ENCODE results near the gene PAFAH2.

DNA sequence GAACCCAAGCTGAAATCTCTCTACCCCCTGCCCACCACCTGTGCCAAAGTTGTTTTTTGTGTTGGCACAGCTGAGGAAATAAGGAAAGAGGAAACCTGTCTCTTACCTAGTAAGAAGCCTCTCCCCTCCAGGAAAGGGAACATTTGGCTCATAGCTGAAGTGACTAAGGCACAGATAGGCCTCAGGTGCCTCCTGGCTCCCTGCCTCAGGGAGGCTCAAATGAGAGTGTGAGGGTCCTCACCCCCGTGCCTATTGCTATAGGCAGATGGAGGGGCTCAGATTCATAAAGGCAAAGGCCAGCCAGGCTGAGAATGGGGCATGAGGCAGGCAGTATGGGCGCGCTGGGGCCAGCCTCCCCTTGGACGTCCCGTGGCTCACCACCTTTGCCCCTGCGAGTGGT, 40.6 kb upstream of the PAFAH2 start:
- TF ChIP-seq, protein P1, sequence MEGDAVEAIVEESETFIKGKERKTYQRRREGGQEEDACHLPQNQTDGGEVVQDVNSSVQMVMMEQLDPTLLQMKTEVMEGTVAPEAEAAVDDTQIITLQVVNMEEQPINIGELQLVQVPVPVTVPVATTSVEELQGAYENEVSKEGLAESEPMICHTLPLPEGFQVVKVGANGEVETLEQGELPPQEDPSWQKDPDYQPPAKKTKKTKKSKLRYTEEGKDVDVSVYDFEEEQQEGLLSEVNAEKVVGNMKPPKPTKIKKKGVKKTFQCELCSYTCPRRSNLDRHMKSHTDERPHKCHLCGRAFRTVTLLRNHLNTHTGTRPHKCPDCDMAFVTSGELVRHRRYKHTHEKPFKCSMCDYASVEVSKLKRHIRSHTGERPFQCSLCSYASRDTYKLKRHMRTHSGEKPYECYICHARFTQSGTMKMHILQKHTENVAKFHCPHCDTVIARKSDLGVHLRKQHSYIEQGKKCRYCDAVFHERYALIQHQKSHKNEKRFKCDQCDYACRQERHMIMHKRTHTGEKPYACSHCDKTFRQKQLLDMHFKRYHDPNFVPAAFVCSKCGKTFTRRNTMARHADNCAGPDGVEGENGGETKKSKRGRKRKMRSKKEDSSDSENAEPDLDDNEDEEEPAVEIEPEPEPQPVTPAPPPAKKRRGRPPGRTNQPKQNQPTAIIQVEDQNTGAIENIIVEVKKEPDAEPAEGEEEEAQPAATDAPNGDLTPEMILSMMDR (IDR thresholded peaks at IDR 0.05), result no peak
- TF ChIP-seq SIN3A (IDR thresholded peaks at IDR 0.05; ENCODE audit: borderline replicate concordance, insufficient read depth, low read depth, low read length) (no peak), POLR2AphosphoS5 (IDR thresholded peaks at IDR 0.05; ENCODE audit: low read depth, low read length) (no peak)
- TF ChIP-seq, protein P2, sequence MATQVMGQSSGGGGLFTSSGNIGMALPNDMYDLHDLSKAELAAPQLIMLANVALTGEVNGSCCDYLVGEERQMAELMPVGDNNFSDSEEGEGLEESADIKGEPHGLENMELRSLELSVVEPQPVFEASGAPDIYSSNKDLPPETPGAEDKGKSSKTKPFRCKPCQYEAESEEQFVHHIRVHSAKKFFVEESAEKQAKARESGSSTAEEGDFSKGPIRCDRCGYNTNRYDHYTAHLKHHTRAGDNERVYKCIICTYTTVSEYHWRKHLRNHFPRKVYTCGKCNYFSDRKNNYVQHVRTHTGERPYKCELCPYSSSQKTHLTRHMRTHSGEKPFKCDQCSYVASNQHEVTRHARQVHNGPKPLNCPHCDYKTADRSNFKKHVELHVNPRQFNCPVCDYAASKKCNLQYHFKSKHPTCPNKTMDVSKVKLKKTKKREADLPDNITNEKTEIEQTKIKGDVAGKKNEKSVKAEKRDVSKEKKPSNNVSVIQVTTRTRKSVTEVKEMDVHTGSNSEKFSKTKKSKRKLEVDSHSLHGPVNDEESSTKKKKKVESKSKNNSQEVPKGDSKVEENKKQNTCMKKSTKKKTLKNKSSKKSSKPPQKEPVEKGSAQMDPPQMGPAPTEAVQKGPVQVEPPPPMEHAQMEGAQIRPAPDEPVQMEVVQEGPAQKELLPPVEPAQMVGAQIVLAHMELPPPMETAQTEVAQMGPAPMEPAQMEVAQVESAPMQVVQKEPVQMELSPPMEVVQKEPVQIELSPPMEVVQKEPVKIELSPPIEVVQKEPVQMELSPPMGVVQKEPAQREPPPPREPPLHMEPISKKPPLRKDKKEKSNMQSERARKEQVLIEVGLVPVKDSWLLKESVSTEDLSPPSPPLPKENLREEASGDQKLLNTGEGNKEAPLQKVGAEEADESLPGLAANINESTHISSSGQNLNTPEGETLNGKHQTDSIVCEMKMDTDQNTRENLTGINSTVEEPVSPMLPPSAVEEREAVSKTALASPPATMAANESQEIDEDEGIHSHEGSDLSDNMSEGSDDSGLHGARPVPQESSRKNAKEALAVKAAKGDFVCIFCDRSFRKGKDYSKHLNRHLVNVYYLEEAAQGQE (IDR thresholded peaks at IDR 0.05; ENCODE audit: insufficient read depth in 1 of 2, low read depth in 2 of 2, low read length in 1 of 2), result no peak

Data from Panc1 (cell line).